AG09309 (cell line): ENCODE measurements around the gene FAM221B.

Experiments used
- DNase-seq: peaks from one replicate; pipeline ENCODE4 v3.0.0-alpha.2; 2010; ENCODE audit warnings: low read depth
- H3K4me3 ChIP-seq: 2 replicates; pipeline ENCODE4 v1.5.1; 2011; ENCODE audit warnings: mild to moderate bottlenecking, low read depth, low read length, moderate library complexity; ENCODE audit not compliant: control insufficient read depth
- TF ChIP-seq, protein P1 (sequence below): IDR thresholded peaks from 2 replicates; pipeline ENCODE4 v1.5.1; 2011; ENCODE audit warnings: mild to moderate bottlenecking, low read depth, low read length, inconsistent platforms; ENCODE audit not compliant: insufficient read depth, control insufficient read depth; ENCODE audit errors: missing control alignments

The FAM221B gene

DNA sequence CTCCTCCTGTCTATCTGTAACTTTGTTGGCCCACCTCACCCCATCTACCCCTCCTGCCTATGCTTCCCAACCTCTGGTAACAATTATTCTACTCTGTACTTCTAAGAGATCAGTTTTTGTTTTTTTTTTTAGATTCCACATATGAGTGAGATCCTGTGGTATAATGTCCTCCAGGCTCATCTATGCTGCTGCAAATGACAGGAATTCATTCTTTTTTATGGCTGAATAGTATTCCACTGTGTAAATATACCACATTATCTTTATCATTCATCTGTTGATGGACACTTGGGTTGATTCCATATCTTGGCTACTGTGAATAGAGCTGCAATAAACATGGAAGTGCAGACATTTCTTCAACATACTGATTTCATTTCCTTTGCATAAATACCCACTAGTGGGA is 45.1 kb downstream of the FAM221B start:
- H3K4me3 ChIP-seq, result no peak overlapping the region
- TF ChIP-seq, protein P1, sequence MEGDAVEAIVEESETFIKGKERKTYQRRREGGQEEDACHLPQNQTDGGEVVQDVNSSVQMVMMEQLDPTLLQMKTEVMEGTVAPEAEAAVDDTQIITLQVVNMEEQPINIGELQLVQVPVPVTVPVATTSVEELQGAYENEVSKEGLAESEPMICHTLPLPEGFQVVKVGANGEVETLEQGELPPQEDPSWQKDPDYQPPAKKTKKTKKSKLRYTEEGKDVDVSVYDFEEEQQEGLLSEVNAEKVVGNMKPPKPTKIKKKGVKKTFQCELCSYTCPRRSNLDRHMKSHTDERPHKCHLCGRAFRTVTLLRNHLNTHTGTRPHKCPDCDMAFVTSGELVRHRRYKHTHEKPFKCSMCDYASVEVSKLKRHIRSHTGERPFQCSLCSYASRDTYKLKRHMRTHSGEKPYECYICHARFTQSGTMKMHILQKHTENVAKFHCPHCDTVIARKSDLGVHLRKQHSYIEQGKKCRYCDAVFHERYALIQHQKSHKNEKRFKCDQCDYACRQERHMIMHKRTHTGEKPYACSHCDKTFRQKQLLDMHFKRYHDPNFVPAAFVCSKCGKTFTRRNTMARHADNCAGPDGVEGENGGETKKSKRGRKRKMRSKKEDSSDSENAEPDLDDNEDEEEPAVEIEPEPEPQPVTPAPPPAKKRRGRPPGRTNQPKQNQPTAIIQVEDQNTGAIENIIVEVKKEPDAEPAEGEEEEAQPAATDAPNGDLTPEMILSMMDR, result no peak
- no peak for DNase-seq

DNA sequence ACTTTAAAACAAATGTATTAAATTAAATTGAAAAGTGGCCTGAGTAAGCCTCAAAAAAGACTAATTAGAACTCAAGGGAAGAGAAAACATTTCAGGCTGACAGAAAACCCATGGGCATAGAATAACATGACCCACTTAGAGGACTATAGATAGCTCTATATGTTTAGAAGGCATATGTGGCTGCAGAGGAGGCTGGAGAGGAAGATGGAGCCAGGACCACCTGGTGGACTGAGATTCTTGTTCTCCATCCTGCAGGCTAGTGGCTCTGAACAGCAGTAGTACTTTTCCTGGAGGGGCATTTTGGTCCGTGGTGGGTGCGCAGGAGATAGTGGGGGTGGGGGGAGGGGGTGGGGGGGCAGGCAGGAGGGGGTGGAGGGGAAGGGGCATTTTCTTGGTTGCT is 47.5 kb downstream of the FAM221B start:
- no peak for DNase-seq
- H3K4me3 ChIP-seq, result no peak overlapping the region
- TF ChIP-seq, protein P1, result no peak

DNA sequence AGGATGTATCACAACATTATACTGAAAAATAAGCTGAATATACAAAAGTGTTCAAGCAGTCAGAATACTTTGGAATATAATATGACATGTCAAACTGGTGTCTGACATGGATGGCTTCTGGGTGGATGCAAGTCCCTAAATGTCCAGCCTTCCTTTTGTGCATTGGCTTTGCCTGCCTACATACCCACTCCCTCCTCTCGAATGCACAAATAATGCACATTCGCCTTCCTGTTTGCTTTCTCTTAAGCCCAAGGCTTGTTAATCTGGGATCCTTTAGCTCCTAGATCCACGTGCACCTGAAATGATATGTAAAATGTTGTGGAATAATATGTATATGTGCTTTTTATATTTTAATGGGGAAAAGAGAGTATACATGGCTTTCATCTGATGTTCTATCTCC is 50.0 kb downstream of the FAM221B start:
- DNase-seq, result no peak
- no peak overlapping the region for H3K4me3 ChIP-seq
- TF ChIP-seq, protein P1, result no peak

DNA sequence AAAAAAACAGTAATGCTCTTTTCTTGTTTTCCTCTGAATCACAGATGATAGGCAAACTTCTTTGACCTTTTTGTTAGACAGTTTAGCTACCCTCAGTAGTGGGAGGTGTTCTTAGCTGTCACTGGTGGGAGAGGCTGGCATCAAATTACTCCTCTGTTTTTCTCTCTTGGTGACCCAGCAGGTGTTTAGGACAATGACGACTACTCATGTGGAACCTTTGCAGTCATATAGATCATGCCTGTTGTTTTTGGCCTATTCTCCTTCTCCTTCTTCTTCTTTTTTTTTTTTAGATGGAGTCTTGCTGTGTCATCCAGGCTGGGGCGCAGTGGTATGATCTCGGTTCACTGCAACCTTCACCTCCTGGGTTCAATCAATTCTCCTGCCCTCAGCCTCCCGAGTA is 52.5 kb downstream of the FAM221B start:
- TF ChIP-seq, protein P1, result no peak
- no peak for DNase-seq

DNA sequence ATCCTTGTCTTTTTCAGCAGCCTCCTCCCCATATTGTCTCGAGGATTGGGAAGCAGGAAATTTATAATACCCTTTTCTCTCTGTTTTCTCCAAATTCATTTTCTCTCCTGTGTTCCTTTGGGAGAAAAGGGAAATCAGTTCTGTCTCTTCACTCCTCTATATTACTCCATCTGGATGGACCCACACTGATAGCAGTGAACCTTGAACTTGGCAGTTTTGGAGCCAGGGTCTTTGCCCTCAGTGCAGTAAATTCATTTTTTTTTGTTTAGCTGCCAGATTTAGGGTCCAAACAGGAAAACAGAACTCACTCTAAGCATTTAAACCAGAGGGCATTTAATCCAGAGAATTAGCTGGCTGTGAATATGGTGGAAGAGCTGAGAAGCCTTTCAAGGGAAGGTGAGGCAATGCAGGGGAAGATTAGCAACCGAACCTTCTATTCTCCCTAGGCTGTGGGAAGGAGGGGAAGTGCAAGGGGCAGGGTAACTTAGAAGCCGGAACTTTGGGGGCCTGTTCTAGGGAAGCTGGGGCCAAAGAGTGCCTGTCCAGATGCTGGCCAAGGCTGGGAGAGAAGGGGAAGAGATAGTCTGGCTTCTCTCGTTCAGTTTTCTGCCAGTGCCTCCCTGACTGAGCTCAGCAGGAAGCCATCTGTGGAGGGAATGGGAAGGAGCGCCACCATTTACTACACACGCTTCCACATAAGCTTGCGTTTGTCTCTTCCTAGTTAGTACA is 53.5 kb downstream of the FAM221B start:
- no peak overlapping the region for H3K4me3 ChIP-seq
- no peak for DNase-seq
- TF ChIP-seq, protein P1, result no peak

More for the DNA sequence above, 52.5 kb downstream of the FAM221B start:
- H3K4me3 ChIP-seq, result no peak overlapping the region

DNA sequence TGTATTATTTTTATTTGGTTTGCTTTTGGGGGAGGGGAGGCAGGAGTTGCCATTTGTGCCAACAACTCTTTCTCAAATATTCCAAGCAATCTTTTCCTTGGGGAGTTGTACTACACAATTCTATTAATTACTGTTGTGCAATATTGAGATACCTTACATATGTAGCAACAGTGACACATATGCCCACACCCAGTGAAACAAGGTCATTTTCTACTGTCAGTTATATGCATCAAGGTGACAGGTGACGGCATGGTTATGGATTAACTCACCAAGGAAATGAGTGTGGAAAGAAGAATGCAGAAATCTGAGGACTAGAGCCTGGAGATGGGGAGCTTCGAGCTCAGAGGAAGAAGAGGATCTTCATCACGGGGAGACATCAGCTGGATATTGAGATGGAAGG is 56.6 kb downstream of the FAM221B start:
- TF ChIP-seq, protein P1, result no peak
- H3K4me3 ChIP-seq, result no peak overlapping the region
- DNase-seq, result no peak
